GM21529 (cell line): ENCODE results near the gene CD46.

Source experiments
- ATAC-seq: cut with Tn5 transposase; IDR thresholded peaks from one replicate; pipeline ENCODE4 v1.9.1; 2021; ENCODE audit not compliant: unreplicated experiment

CD46 gene

DNA sequence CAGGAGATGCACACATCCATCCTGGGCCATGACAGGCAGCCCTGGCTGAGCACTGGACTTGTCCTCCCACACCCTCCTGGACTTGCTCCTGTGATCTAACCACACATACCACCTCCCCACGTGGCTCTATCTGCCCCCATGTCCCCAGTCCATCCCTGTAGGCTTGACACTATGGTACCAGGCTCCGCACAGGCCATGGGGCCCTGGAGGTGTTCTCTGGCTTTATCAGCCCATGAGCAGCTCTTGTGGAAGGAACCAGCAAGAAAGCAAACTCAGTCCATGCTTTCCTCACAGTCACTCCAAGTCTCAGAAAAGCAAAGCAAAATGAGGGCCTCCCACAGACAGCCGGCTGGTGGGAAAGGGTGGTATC lies 61.6 kb downstream of the CD46 start:
- no peak for ATAC-seq

DNA sequence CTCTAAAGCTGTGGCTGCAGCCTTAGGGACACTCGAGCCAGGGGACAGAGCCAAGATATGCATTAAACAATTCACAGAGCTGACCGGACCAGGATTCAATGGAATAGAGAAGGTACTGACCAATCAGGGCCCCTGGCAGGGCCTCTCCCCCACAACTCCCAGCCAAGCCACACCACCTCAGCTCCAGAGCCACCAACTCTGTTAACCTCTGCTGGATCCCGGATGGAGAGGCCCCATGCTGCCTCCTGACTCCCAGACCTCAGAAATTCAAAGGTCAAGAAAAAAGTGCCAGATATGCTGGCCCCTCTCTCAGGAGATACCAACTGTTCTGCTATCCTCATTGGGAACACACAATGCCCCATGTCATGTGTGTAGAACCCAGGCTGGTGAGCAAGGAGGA lies 62.1 kb downstream of the CD46 start:
- ATAC-seq = no peak

DNA sequence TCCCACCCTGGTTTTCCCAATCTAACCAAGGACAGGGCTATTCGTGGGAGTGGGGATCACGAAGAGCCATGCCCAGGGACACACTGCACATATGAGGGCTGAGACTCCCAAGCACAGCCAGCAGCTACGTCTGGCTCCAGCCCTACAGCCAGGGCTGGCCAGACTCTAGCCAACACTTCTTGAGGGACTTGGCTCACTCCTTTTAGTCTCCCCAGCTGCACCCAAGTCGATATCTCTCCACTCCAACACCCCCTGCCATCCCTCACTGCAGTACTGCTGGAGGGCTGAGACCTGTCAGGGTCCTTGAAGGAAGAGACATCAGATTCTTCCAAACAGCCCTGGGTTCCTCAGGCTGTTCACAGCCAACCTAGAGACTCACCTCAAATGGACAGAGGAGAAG lies 62.6 kb downstream of the CD46 start:
- no peak for ATAC-seq

GRCh38 chr1:207815466-207815865 lies 63.6 kb downstream of the CD46 start:
- ATAC-seq = no peak

DNA sequence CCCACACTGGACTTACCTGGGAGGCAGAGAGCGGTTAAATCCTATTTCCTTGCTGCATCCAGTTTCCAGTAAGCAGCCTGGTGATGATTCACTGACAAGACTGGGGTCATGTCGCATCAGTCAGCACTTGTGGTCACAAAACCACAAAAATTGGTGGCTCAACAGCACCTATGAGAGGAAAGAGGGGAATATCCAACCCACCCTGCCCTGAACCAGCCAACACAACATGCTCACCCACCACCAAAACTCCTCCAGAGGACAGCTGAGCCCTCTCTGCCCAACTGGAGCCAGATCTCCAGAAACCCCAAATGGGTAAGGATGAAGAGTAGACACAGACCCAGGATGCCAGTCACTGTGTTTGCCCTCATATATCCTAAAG lies 64.0 kb downstream of the CD46 start:
- ATAC-seq = no peak

DNA sequence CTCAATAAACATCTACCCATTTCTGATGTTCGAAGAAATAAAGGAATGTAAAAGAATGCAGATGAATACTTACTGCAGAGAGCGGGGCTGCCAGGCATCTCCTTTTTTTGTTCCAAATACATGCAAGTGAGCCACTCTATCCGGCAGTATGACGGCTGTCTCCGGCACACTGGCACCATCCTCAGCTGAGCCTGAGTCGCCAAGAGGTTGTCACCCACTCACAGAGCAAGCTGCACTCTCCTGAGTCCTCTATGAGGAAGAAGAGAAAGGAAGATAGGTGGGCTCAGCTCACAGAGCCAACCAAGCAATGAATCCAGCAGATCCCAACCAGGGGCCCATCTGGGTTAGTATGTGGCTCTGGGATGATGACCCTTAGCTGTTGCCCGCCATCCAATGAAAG lies 65.3 kb downstream of the CD46 start:
- ATAC-seq = no peak

DNA sequence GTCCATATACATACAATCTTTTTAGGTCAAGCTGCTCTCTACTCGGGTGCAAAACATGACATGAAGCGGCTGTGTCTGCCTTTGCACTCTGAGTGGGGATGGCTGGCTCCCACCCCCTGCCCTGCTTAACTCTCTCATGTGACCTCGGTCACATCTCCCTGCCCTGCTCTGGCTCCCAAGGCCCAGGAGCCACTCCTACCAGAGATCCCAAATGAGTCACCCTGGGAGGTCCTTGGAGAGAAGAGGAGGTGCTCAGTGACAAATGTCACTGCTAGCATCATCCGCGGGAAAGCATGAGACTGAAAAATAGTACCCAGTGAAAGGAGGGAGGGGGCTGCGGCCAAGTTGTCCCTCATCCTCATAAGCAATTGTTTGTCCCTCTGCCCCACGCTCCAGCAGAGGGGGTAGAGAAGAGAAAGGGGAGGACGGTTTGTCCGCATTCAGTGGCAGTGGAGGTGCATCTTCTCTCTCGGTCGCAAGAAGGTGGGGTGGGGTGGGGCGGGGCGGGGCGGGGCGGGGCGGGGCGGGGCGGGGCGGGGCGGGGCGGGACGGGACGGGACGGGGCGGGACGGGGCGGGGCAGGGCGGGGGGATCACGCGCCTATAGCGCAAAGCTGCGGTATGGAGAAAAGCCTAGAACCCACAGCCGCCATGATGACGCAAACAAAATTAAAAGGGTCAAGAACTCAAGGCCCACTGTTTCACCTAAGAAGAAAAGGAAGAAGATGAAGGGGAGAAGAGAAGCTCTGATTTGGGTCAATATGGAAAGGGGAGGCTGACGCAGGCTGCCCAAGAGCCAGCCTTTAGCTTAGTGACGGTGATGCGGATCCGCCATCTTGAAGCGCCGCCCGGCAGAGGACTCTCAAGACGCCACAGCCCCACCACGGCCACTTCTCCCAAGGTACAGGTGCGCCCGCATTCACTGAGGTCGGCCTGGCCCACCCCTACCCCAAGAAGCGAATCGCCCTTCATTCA lies 66.2 kb downstream of the CD46 start:
- no peak for ATAC-seq

DNA sequence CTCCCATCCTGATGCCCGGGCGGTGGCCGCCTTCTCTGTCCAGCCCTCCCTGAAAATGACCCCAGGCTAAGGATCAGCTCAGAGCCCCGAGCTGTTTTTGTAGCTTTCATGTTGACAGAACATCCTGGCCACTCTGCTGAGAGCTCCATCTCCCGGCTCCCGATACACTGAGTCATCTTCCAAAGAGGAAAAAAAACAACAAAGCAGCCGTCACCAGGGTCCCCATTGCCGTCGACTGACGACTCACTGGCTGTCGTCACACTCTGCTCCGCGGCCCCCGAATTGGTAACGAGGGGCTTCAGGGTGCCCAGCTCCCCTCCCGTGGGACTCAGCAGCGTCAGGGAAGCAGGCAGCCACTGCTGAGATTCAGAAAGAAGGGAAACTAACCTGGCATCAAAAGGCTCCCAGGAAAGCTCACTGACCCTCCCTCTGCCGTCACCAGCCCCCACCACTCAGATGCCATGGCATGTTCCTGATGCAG lies 67.2 kb downstream of the CD46 start:
- ATAC-seq = no peak

GRCh38 chr1:207820568-207821463 lies 69.0 kb downstream of the CD46 start:
- ATAC-seq = no peak

GRCh38 chr1:207821464-207822045 lies 69.7 kb downstream of the CD46 start:
- ATAC-seq = no peak

DNA sequence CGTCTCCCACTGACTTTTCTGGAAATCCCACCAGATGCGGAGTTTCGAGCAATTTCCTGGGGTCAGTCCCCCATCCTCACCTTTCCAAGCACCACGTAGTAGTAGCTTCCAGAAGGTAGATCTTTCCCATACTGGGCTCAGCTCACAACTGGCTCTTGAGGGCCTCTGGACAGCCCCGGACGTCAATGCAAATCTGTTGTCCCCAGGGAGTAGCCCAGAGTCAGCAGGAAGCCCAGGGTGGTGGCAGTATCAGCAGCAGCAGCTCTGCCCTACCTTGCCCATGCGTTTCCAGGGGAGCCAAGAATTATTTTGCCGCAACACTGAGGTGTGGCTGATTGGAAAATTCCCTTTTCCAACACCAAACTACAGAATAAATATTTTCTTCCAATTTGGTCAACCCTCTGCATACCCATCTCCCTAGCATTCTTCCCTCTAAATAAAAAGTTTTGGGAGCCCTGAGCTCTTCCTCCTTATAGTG lies 70.3 kb downstream of the CD46 start:
- ATAC-seq = peak; percentile 41

DNA sequence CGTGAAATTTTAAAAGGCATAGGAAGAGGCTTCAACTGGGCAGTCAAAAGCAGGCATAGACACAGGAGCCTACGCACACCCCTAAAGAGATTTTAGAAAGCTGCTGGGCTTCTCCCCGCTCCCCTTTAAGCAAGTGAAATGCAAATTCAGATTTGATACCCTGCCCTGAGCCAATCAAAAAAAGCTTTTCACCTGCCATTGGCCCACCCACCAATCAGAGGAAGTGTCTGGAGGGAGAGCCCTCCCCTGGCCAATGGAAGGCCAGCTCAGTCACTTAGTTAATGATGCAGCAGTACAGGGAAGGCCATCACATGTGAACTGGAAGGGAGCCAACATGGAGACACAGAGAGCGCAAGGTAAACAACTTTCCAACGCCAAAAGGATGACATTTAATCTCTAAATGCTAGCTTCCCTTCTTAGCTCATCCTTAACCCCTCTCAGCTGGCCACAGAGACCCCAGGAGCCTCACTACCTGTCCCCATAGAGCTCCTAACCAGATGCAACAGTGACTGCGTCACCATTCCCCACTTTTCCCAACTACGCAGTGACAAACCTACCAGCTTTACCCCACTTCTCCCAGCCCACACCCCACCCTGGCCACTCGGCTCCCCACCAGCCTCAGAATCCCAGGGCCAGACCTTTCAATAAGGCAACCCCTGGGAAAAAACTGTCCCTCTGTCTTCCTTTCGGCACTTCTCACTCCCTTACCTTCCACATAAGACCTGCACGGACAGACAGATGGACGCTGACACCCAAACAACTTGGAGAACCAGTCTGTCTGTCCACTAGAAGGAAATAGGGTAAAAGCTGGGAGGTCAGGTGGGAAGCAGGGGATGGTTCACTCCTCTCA lies 71.0 kb downstream of the CD46 start:
- peak; percentile 67 for ATAC-seq

DNA sequence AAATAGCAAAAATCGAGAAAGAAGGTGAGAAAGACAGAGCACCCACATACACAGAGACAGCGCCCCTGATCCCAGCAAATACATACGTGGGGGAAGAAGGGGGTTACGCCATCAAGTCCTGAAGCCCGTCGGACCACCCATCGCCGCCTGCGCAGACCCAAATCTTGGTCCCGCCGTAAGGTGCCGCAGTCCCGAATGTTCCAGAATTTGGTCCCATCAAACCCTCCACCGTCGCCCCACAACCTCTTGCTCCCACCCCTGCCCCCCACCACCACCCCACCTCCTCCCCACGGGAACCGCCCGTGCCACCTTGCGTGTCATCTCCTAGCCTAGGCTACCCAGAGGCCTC lies 71.7 kb downstream of the CD46 start:
- no peak for ATAC-seq

DNA sequence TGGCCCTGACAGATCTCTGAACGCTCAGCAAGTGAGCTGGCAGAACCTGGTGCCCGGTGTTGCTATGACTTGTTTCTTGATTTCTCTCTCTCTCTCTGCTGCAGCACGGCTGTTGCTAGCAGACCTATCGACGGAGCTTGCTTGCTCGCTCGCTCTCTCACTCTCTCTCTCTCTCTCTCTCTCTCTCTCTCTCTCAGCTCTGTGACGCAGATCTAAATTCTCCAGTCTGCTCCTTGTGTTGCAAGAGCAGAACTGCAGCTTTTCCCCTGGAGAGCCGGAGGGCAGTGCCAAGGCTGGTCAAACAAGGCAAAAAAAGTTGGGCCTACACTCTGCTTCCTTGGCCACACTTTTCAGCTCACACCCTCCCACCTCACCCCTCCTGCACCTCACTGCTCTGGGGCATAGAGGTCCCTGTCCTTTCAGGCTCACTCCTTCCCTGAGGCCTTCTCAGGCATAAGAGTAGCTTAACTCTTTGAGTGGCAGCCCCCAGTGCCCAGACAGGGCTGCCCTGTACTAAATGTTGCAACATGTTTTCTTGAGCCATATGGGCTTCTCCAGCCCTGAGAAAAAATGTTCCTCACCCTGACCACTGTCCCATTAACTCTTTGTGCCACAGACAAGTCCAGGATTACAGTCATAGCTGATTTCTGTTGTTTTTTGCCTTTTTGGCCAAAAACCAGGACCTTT lies 72.2 kb downstream of the CD46 start:
- peak; percentile 16 for ATAC-seq

GRCh38 chr1:207824691-207825408 lies 73.0 kb downstream of the CD46 start:
- no peak for ATAC-seq

GRCh38 chr1:207825409-207825695 lies 73.5 kb downstream of the CD46 start:
- ATAC-seq = no peak

DNA sequence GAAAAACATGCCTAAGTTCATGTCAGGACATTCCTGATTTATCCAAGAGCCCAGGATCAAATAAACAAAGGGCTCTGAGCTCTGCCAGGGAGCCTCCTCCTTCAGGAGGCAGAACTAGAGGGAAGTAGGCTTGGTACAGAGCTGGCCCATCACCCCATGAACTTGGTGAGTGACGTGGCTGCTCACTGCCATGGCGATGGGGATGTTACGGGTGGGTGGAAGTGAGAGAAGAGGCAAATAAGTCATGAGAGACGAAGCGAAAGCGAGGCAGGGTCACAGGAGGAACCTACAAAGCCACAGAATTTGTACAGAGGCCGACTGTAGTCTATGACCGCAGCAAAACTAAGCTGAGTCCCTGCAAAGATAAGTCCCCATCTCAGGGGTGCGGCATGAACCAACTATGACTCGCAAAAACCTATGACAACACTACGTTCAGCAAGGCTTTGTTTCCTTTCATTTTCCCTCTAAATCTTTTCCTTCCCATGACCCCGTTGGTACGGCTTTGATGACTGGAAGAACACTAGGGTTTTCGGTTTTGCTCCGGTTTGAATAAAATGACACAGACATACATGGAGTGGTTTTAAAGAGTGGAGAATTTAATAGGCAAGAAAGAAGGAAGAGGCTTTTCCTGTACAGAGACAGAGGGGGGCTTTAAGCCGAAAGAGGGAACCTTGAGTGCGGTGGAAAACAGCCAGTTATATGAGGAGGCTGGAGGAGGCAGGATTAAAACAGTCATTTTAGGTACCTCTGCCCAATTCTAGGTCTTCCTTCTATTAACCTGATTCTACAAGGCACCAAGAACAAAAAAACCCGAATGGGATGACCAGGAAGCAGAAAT lies 74.1 kb downstream of the CD46 start:
- ATAC-seq = peak; percentile 59
